Measurements from ENCODE around the gene TERC. TPM values are rescaled to one million over a fixed set of nuclear protein-coding genes. Genes with fewer than 3 reads are reported as not detected.

Gene TERC
- total RNA-seq, 1 donor from 2014 or later, result 69.1 TPM

Small RNA genes lying within 50 kb of the gene (small RNA-seq; reads per million reads assigned to genes)
- not detected for gene RNU6-637P (ENCODE audit: low replicate concordance)

Other genes starting within 250 kb of the TERC start
- gene MECOM, start 101.3 kb downstream of the TERC start, total RNA-seq, result 10.8 TPM
- 1.7 TPM for gene ACTRT3, start 4.5 kb upstream of the TERC start, total RNA-seq
- 34.0 TPM for gene MYNN, start 8.3 kb upstream of the TERC start, total RNA-seq
- not detected for gene LRRIQ4, start 47.8 kb upstream of the TERC start, total RNA-seq
- gene LRRC34, start 47.8 kb upstream of the TERC start, total RNA-seq, result 2.7 TPM
- not detected for gene LRRC31, start 104.9 kb upstream of the TERC start, total RNA-seq
- gene SAMD7, start 146.5 kb upstream of the TERC start, total RNA-seq, result not detected
- 52.8 TPM for gene SEC62, start 201.7 kb upstream of the TERC start, total RNA-seq